Measurements from ENCODE around the gene CFAP210.

The CFAP210 gene

GRCh38 chr2:169663247-169663646, 31.0 kb downstream of the CFAP210 start:
- H3K4me3 ChIP-seq (ENCODE audit: low read length): no peak overlapping the region
- H3K36me3 ChIP-seq (replicated peaks; ENCODE audit: low read depth, low read length): no peaks in the 10 kb centered on the region
- H2AFZ ChIP-seq (ENCODE audit: low read depth, low read length): no peak overlapping the region
- no peaks in the 10 kb centered on the region for H4K20me1 ChIP-seq (ENCODE audit: insufficient read depth, low read length)
- H3K27me3 ChIP-seq (ENCODE audit: low read depth, low read length): no peaks in the 10 kb centered on the region
- H3K79me2 ChIP-seq (ENCODE audit: low read length): no peaks in the 10 kb centered on the region
- no peaks in the 10 kb centered on the region for H3K9me3 ChIP-seq (ENCODE audit: insufficient read depth, low read length)
- no peak overlapping the region for H3K4me2 ChIP-seq (ENCODE audit: low read length)
- no peak overlapping the region for H3K9ac ChIP-seq (ENCODE audit: low read length)
- H3K27ac ChIP-seq (ENCODE audit: low read length): no peak overlapping the region
- no peak for TF ChIP-seq CTCF (IDR thresholded peaks at IDR 0.05; ENCODE audit: low read depth, low read length)
- TF ChIP-seq EZH2phosphoT487 (IDR thresholded peaks at IDR 0.05; ENCODE audit: low read depth): no peak
- H3K4me1 ChIP-seq (ENCODE audit: low read length): peaks cover 17% of the 10 kb centered on the region

DNA sequence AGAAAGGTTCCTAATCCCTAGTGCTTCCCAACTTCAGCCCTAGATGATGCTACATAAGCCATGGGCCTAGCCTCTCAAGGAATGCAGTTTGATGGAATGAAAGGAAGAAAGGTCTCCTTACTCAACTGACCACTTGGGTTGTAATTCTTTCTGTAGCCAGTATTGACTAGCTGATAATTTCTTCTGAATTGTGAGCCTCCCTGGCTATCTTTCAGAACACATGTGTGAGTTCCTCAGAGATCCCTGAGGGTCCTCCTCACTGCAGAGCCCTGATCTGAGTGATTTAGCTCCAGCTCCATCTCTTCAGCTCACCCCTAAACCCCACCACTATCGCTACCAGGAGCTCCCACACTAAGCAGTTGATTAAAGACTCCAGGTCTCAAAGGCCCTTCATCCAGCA, 31.5 kb downstream of the CFAP210 start:
- H3K4me1 ChIP-seq (ENCODE audit: low read length): peaks cover 17% of the 10 kb centered on the region
- no peak overlapping the region for H3K9ac ChIP-seq (ENCODE audit: low read length)
- TF ChIP-seq EZH2phosphoT487 (IDR thresholded peaks at IDR 0.05; ENCODE audit: low read depth) (no peak), CTCF (IDR thresholded peaks at IDR 0.05; ENCODE audit: low read depth, low read length) (no peak)
- no peaks in the 10 kb centered on the region for H4K20me1 ChIP-seq (ENCODE audit: insufficient read depth, low read length)
- H3K4me3 ChIP-seq (ENCODE audit: low read length): no peak overlapping the region
- no peak overlapping the region for H3K4me2 ChIP-seq (ENCODE audit: low read length)
- H3K36me3 ChIP-seq (replicated peaks; ENCODE audit: low read depth, low read length): no peaks in the 10 kb centered on the region
- no peak overlapping the region for H3K27ac ChIP-seq (ENCODE audit: low read length)
- H2AFZ ChIP-seq (ENCODE audit: low read depth, low read length): no peak overlapping the region
- no peaks in the 10 kb centered on the region for H3K27me3 ChIP-seq (ENCODE audit: low read depth, low read length)
- no peaks in the 10 kb centered on the region for H3K79me2 ChIP-seq (ENCODE audit: low read length)
- H3K9me3 ChIP-seq (ENCODE audit: insufficient read depth, low read length): no peaks in the 10 kb centered on the region

- Histone ChIP-seq H3K4me2 (ENCODE audit: low read length) (no peak overlapping the region), H4K20me1 (ENCODE audit: insufficient read depth, low read length) (no peaks in the 10 kb centered on the region), H3K9ac (ENCODE audit: low read length) (no peak overlapping the region), H3K27ac (ENCODE audit: low read length) (no peak overlapping the region), H3K4me3 (ENCODE audit: low read length) (no peak overlapping the region), H2AFZ (ENCODE audit: low read depth, low read length) (no peak overlapping the region), H3K9me3 (ENCODE audit: insufficient read depth, low read length) (no peaks in the 10 kb centered on the region), H3K36me3 (replicated peaks; ENCODE audit: low read depth, low read length) (no peaks in the 10 kb centered on the region), H3K4me1 (ENCODE audit: low read length) (peaks cover 17% of the 10 kb centered on the region), H3K79me2 (ENCODE audit: low read length) (no peaks in the 10 kb centered on the region), H3K27me3 (ENCODE audit: low read depth, low read length) (no peaks in the 10 kb centered on the region)
- TF ChIP-seq CTCF (IDR thresholded peaks at IDR 0.05; ENCODE audit: low read depth, low read length) (no peak), EZH2phosphoT487 (IDR thresholded peaks at IDR 0.05; ENCODE audit: low read depth) (no peak)
Measured at GRCh38 chr2:169661265-169661664, 32.9 kb downstream of the CFAP210 start.

GRCh38 chr2:169659320-169659719, 34.9 kb downstream of the CFAP210 start:
- Histone ChIP-seq H3K4me1 (ENCODE audit: low read length) (peaks cover 17% of the 10 kb centered on the region), H3K27me3 (ENCODE audit: low read depth, low read length) (no peaks in the 10 kb centered on the region), H3K36me3 (replicated peaks; ENCODE audit: low read depth, low read length) (no peaks in the 10 kb centered on the region), H3K4me2 (ENCODE audit: low read length) (peak overlapping the region; percentile 3; the same call in 1 of the 2 replicates), H3K27ac (ENCODE audit: low read length) (no peak overlapping the region), H4K20me1 (ENCODE audit: insufficient read depth, low read length) (no peaks in the 10 kb centered on the region), H3K9ac (ENCODE audit: low read length) (no peak overlapping the region), H3K79me2 (ENCODE audit: low read length) (no peaks in the 10 kb centered on the region), H3K9me3 (ENCODE audit: insufficient read depth, low read length) (no peaks in the 10 kb centered on the region), H3K4me3 (ENCODE audit: low read length) (no peak overlapping the region), H2AFZ (ENCODE audit: low read depth, low read length) (no peak overlapping the region)
- TF ChIP-seq EZH2phosphoT487 (IDR thresholded peaks at IDR 0.05; ENCODE audit: low read depth): no peak
- TF ChIP-seq CTCF (IDR thresholded peaks at IDR 0.05; ENCODE audit: low read depth, low read length): no peak
